ENCODE results near the gene PODXL2.
"Not testable (repeated sequence)": the region's sequence is repeated elsewhere in the genome, so short reads cannot be mapped to it uniquely, and the experiment has no call there.

The PODXL2 gene

GRCh38 chr3:127674101-127674721, 45.2 kb downstream of the PODXL2 start:
- DNase-seq (ENCODE audit: low read depth in 2 of 3, low spot score in 2 of 3) = no peak

- no peak for DNase-seq (ENCODE audit: low read depth in 2 of 3, low spot score in 2 of 3)
Observed at GRCh38 chr3:127674790-127675189, 45.8 kb downstream of the PODXL2 start.

DNA sequence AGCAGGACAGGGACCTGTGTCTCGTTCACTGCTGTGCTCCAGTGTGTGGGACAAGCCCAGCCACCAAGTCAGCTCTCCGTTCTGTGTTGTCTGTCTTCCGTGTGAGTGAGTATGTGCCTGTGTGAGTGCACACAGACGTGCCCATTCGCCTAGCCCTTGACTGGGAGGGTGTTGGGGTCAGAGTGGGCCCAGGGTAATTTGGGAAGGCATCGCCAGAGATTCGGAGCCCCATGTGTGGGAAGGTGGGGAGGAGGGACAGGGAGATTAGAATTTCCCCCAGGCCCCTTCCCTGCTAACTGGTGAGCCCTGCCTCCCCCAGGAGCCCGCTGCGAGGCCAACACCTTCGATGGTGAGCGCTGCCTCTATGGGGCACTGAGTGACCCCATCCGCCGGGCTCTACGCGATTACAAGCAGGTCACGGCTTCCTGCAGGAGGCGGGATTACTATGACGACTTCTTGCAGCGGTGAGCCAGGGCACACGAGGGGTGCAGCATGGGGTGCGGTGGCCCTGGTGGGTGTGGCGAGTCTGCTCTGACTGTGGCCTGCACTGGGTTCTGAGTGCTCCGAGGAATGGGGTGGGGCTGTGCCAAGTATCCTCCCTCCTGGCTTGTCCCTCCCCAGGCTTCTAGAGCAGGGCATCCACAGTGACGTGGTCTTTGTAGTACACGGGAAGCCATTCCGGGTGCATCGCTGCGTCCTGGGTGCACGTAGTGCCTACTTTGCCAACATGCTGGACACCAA, 46.8 kb downstream of the PODXL2 start:
- DNase-seq (ENCODE audit: low read depth in 2 of 3, low spot score in 2 of 3) = no peak

DNA sequence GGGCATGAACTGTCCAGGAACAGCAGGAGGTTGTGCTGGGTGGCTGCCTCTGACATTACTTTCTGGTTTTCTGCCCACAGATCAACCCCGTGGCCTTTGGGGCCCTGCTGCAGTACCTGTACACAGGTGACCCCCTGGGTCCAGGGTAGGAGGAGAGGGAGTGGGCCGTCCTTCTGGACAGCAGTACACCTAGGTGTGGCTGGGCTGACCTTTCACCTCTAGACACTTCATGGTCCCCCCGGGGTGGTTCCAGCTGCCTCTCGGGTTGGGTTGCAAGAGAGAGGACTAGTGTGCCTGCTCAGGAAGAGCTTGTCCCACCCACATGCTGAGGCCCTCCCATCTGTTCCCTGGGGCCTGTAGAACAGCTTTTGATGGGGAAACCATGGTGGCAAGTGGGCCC, 47.5 kb downstream of the PODXL2 start:
- no peak for DNase-seq (ENCODE audit: low read depth in 2 of 3, low spot score in 2 of 3)

DNA sequence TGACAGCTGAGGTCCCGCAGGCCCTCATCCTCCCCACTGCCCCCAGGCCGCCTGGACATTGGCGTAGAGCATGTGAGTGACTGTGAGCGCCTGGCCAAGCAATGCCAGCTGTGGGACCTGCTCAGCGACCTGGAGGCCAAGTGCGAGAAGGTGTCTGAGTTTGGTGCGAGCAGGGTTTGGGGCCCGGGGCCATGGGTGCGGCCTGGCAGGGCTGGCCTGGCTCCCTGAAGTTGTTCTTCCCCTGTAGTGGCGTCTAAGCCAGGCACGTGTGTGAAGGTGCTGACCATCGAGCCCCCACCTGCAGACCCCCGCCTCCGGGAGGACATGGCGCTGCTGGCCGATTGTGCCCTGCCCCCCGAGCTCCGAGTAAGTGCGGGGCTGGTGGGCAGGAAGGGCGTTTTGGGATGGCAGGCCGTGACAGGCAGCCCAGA, 48.0 kb downstream of the PODXL2 start:
- no peak for DNase-seq (ENCODE audit: low read depth in 2 of 3, low spot score in 2 of 3)

- no peak for DNase-seq (ENCODE audit: low read depth in 2 of 3, low spot score in 2 of 3)
Observed at GRCh38 chr3:127677541-127678314, 48.7 kb downstream of the PODXL2 start.

GRCh38 chr3:127678315-127678599, 49.3 kb downstream of the PODXL2 start:
- DNase-seq (ENCODE audit: low read depth in 2 of 3, low spot score in 2 of 3) = no peak

DNA sequence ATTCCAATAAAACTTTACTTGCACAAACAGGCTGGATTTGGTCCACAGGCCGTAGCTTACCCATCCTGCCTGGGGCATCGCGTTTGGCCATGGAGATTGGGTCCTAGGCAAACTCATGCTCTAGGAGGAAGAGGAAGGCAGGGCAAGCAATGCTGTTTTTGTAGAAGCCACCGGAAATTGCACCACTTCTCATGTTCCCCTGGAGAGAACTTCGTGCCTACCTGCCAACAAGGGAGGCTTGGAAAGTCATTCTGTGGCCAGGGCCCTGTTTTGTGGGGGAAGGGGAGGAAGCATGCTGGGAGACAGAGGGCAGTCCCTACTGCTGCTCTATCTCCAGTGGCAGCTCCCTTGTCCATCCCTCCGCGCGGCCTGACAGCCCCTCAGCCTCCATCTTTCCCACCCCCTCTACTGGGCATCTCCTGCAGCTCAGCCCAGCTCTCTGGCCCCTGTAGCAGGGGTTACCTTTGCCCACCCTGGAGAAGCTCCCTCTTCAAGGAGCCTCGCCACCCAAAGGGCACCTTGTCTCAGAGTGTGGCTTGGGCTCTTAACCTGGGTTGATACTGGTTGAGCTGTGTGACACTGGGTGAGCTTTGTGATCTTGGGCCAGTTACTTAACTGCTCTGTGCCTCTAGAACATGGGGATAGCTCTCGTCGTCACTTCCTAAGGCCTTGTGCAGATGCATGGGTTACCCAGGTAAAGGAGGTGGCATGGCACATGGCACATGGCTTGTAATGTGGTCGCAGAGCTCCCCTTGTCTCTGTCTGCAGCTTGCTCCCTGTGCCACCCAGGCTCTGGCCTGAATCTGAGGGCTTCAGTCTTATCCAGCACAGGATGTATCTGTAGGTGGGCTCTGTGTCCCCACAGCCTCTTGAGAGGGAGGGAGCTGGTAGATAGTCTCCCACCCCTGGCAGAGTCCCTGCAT, 49.9 kb downstream of the PODXL2 start:
- DNase-seq (ENCODE audit: low read depth in 2 of 3, low spot score in 2 of 3) = no peak

- no peak for DNase-seq (ENCODE audit: low read depth in 2 of 3, low spot score in 2 of 3)
Observed at GRCh38 chr3:127679534-127680145, 50.7 kb downstream of the PODXL2 start.

DNA sequence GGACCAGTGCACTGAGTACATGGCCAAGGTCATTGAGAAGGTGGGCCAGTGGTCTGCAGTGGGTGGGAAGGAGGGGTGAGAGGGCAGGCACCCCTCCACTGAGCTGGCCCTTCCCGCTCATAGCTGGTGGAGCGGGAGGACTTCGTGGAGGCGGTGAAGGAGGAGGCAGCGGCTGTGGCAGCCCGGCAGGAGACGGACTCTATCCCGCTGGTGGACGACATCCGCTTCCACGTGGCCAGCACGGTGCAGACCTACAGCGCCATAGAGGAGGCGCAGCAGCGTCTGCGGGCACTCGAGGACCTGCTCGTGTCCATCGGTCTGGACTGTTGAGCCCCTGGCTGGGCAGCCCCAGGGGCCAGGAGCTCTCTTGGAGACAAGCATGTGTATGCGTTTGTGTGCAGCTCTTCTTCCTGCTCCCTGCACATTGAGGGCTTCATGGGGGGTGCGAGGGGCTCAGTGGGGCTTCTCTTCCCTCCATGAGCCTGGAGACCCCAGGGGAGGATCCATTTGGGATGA, 51.2 kb downstream of the PODXL2 start:
- DNase-seq (ENCODE audit: low read depth in 2 of 3, low spot score in 2 of 3) = no peak

- no peak for DNase-seq (ENCODE audit: low read depth in 2 of 3, low spot score in 2 of 3)
Observed at GRCh38 chr3:127680798-127681221, 51.8 kb downstream of the PODXL2 start.

DNA sequence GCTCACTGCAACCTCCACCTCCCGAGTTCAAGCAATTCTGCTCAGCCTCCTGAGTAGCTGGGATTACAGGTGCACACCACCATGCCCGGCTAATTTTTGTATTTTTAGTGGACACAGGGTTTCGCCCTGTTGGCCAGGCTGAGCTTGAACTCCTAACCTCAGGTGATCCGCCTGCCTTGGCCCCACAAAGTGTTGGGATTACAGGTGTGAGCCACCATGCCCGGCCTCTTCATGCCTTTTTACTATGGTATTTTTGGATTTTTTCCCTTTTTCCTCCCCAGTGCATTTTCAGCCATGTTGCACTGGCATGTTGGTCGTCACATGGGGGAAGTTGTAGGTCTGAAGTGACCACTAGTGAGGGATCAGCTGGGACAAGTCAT, 53.2 kb downstream of the PODXL2 start:
- DNase-seq (ENCODE audit: low read depth in 2 of 3, low spot score in 2 of 3) = not testable (repeated sequence)

DNA sequence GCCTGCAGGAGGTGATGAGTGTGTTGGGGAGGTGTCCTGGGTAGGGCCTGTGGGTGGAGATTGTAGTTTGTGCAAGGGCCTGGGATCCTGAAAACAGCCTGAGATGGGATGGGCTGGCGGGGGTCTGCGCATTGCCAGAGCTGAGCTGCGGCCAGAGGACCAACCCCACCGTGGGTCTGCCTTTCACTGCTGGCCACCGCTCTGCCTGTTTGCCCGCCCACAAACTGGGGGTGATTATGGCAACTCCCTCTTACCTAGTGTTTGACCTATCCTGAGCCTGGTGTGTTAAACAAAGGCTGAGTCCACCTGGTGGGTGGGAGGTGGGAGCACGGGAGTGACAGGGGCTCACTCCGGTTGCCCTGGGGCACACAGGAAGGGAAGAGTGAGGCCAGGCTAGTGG, 53.6 kb downstream of the PODXL2 start:
- DNase-seq (ENCODE audit: low read depth in 2 of 3, low spot score in 2 of 3) = no peak

GRCh38 chr3:127684871-127685707, 56.1 kb downstream of the PODXL2 start:
- DNase-seq (ENCODE audit: low read depth in 2 of 3, low spot score in 2 of 3) = no peak

DNA sequence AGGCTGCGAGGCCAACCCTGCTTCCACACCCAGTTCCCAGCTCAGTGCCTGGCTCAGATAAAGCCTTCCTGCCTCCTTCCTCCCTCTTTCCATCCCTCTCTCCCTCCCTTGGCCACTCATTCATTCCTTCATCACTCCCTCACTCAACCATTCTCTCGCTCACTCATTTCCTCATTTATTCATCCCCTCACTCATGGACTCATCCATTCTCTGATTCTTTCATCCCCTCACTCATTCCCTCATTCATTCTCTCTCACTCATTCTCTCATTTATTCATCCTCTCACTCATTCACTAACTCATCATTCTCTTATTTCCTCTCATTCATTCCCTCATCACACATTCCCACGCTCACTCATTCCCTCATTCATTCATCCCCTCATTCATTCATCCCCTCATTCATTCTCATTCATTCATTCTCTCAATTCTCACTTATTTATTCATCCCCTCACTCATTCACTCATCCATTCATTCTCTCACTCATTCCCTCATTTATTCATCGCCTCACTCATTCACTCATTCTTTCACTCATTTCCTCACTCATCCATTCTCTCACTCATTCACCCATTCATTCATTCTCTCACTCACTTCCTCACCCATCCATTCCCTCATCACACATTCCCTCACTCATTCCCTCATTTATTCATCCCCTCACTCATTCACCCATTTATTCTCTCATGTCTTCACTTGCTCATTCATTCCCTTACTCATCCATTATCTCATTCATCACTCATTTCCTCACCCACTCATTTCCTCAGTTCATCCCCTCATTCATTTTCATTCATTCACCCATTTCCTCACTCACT, 56.9 kb downstream of the PODXL2 start:
- no peak for DNase-seq (ENCODE audit: low read depth in 2 of 3, low spot score in 2 of 3)

DNA sequence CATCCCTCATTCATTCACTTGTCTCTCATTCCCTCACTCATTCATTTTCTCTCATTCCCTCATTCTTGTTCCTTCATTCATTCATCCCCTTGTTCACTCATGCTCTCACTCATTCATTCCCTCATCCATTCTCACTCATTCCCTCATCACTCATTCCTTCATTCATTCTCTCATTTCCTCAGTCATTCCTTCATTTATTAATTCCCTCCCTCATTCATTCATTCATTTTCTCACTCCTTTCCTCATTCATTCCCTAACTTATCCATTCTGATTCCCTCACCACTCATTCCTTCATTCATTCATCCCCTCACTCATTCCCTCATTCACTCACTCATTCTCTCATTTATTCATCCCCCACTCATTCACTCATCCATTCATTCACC, 57.5 kb downstream of the PODXL2 start:
- no peak for DNase-seq (ENCODE audit: low read depth in 2 of 3, low spot score in 2 of 3)

GRCh38 chr3:127687228-127687737, 58.3 kb downstream of the PODXL2 start:
- no peak for DNase-seq (ENCODE audit: low read depth in 2 of 3, low spot score in 2 of 3)

DNA sequence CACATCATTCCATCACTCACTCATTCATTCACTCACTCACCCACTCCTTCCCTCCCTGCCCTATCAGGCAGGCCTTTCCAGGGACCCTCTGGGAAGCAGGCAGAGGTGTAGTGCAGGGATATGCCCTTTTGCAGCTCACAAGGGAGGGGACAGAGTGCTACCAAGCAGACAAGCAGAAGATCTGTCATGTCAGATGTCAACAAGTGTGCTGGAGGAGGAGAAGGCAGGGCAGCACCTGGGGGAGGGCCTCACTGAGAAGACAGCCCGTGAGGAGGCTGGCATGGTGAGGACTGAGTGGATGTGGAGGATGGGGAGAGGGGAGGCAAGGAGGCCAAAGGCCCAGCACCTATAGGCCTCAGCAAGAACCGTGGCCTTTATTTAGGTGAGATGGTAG, 59.0 kb downstream of the PODXL2 start:
- DNase-seq (ENCODE audit: low read depth in 2 of 3, low spot score in 2 of 3) = no peak
